Measurements from ENCODE around the gene MYH16. TPM values are rescaled to one million over a fixed set of nuclear protein-coding genes. Genes with fewer than 3 reads are reported as not detected.

Gene MYH16
- total RNA-seq, 1 donor from 2014 or later: 0.09 TPM

DNA sequence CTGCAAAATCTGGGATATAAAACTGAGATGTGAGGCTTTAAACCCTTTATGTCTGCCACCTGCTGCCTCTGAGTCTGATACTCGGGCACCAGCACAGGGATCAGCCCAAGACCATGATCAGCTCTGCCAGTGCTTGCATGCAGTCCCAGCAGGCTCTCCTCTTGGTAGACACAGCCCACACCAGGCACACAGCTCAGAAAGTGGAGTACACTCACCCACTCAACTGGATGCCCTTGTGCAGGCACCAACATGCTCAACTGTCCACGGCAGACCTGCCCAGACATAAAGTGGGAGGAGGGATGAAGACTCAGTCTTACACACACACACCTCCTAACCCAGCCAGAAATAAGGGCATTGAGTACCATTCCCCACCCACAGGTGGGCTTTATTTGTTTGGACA is 18.2 kb upstream of the MYH16 start:
- H3K4me1 Mint-ChIP-seq: no peaks in the 10 kb centered on the region
- no peak overlapping the region for H3K27ac Mint-ChIP-seq
- DNase-seq (ENCODE audit: low spot score in 2 of 2, unreplicated experiment in 2 of 2): no peak

DNA sequence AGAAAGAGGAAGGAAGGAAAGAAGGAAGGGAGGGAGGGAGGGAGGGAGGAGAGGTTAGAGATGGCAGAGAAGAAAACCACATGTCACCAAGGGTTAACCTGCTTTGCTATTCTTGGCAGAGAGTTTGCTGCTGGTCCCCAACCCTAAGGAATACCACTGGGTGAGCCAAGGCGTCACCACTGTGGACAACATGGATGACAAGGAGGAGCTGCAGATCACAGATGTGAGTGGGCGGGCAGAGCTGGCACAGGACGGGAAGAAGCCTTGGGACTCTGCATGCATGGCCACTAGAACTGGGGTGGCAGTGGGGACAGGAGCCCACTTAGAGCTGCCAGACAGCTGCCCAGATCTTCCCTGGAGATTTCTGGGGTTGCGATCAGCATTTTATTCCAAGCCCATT is 17.2 kb upstream of the MYH16 start:
- no peaks in the 10 kb centered on the region for H3K36me3 Mint-ChIP-seq
- peaks cover 6% of the 10 kb centered on the region for H3K27me3 Mint-ChIP-seq (ENCODE audit: low read depth)
- no peaks in the 10 kb centered on the region for H3K9me3 Mint-ChIP-seq
- H3K27ac Mint-ChIP-seq: no peak overlapping the region
- no peak overlapping the region for H3K4me3 Mint-ChIP-seq
- TF ChIP-seq, protein P1, sequence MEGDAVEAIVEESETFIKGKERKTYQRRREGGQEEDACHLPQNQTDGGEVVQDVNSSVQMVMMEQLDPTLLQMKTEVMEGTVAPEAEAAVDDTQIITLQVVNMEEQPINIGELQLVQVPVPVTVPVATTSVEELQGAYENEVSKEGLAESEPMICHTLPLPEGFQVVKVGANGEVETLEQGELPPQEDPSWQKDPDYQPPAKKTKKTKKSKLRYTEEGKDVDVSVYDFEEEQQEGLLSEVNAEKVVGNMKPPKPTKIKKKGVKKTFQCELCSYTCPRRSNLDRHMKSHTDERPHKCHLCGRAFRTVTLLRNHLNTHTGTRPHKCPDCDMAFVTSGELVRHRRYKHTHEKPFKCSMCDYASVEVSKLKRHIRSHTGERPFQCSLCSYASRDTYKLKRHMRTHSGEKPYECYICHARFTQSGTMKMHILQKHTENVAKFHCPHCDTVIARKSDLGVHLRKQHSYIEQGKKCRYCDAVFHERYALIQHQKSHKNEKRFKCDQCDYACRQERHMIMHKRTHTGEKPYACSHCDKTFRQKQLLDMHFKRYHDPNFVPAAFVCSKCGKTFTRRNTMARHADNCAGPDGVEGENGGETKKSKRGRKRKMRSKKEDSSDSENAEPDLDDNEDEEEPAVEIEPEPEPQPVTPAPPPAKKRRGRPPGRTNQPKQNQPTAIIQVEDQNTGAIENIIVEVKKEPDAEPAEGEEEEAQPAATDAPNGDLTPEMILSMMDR (IDR thresholded peaks at IDR 0.05; ENCODE audit: unreplicated experiment): no peak
- DNase-seq (ENCODE audit: low spot score in 2 of 2, unreplicated experiment in 2 of 2): no peak
- no peaks in the 10 kb centered on the region for H3K4me1 Mint-ChIP-seq

More for the DNA sequence above, 18.2 kb upstream of the MYH16 start:
- peaks cover 6% of the 10 kb centered on the region for H3K27me3 Mint-ChIP-seq (ENCODE audit: low read depth)
- no peak overlapping the region for H3K4me3 Mint-ChIP-seq
- H3K9me3 Mint-ChIP-seq: no peaks in the 10 kb centered on the region
- TF ChIP-seq, protein P1 (IDR thresholded peaks at IDR 0.05; ENCODE audit: unreplicated experiment): no peak
- no peaks in the 10 kb centered on the region for H3K36me3 Mint-ChIP-seq

DNA sequence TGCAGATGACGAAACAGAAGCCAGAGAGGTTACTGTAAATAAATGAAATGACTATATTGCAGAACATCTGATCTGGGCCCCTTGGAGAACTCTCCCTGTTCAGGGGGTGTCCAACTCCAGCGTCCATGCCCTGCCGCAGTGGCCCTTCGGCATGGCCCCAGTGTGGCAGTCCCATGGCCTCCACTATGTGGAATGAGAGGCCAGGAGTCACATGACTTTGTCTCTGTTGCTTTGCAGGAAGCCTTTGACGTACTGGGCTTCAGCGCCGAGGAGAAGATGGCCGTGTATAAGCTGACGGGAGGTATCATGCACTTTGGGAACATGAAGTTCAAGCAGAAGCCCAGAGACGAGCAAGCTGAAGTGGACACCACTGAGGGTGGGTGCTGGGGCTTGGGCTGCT is 15.6 kb upstream of the MYH16 start:
- TF ChIP-seq, protein P1 (IDR thresholded peaks at IDR 0.05; ENCODE audit: unreplicated experiment): no peak
- no peak for DNase-seq (ENCODE audit: low spot score in 2 of 2, unreplicated experiment in 2 of 2)
- no peaks in the 10 kb centered on the region for H3K4me1 Mint-ChIP-seq
- H3K4me3 Mint-ChIP-seq: no peak overlapping the region
- no peaks in the 10 kb centered on the region for H3K9me3 Mint-ChIP-seq
- H3K27ac Mint-ChIP-seq: no peak overlapping the region
- H3K27me3 Mint-ChIP-seq (ENCODE audit: low read depth): peaks cover 11% of the 10 kb centered on the region
- H3K36me3 Mint-ChIP-seq: no peaks in the 10 kb centered on the region

DNA sequence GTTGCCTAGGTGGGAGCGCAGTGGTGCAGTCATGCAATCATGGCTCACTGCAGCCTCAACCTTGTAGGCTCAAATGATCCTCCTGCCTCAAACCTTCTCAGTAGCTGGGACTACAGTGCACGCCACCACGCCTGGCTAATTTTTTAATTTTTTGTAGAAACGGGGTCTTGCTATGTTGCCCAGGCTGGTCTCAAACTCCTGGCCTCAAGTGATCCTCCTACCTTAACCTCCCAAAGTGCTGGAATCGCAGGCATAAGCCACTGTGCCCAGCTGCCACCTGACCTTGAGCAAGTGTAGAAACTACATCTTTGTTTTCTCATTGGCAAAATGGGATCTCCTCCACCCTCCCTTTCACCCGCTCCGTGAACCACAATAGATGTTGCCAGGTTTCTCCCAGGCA is 15.0 kb upstream of the MYH16 start:
- no peak overlapping the region for H3K4me3 Mint-ChIP-seq
- no peak for DNase-seq (ENCODE audit: low spot score in 2 of 2, unreplicated experiment in 2 of 2)
- TF ChIP-seq, protein P1 (IDR thresholded peaks at IDR 0.05; ENCODE audit: unreplicated experiment): no peak
- no peaks in the 10 kb centered on the region for H3K9me3 Mint-ChIP-seq
- peaks cover 13% of the 10 kb centered on the region for H3K27me3 Mint-ChIP-seq (ENCODE audit: low read depth)
- no peaks in the 10 kb centered on the region for H3K4me1 Mint-ChIP-seq
- no peak overlapping the region for H3K27ac Mint-ChIP-seq
- no peaks in the 10 kb centered on the region for H3K36me3 Mint-ChIP-seq

DNA sequence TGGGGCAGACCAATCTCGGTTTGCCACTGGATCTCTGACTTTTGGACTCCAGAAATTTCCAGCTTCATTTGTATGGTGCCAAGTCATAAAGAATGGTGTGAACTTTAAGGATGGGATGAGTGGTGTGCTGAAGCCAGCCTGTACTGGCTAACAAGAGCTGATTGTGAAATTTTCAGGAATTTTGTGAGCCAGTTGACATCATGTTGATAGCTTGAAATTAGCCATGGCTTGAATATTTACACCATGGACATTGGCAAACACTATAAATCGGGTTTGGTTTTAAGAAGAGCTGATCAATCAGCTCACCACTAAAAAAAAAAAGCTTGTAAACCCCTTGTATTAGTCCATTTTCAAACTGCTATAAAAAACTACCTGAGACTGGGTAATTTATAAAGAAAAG is 14.1 kb upstream of the MYH16 start:
- H3K9me3 Mint-ChIP-seq: no peaks in the 10 kb centered on the region
- H3K36me3 Mint-ChIP-seq: no peaks in the 10 kb centered on the region
- TF ChIP-seq, protein P1 (IDR thresholded peaks at IDR 0.05; ENCODE audit: unreplicated experiment): no peak
- DNase-seq (ENCODE audit: low spot score in 2 of 2, unreplicated experiment in 2 of 2): no peak
- no peak overlapping the region for H3K27ac Mint-ChIP-seq
- H3K4me3 Mint-ChIP-seq: no peak overlapping the region
- H3K27me3 Mint-ChIP-seq (ENCODE audit: low read depth): peaks cover 20% of the 10 kb centered on the region
- H3K4me1 Mint-ChIP-seq: no peaks in the 10 kb centered on the region

DNA sequence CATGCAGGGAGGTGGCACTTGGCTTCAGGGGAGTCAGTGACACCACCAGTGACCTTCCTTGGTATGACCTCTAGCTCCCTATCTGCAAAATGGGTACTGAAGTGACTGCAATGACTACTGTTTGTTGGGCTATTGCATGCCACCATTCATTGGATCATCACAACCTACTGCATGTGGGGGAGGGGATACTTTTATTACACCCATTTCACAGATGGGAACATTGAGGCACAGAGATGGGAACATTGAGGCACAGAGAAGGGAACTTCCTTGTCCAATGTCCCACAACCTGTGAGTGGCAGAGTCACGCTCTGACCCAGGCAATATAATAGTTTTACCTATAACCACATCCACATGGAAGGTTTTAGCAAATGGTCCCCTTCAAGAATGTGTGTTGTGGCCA is 12.2 kb upstream of the MYH16 start:
- Mint-ChIP-seq H3K9me3 (no peaks in the 10 kb centered on the region), H3K4me1 (no peaks in the 10 kb centered on the region), H3K4me3 (no peak overlapping the region), H3K27ac (no peak overlapping the region), H3K27me3 (ENCODE audit: low read depth) (peaks cover 35% of the 10 kb centered on the region), H3K36me3 (no peaks in the 10 kb centered on the region)
- DNase-seq (ENCODE audit: low spot score in 2 of 2, unreplicated experiment in 2 of 2): no peak
- TF ChIP-seq, protein P1 (IDR thresholded peaks at IDR 0.05; ENCODE audit: unreplicated experiment): no peak

All from mesothelial cell of epicardium (in vitro differentiated cells).